ENCODE data around the gene GBF1. TPM values are rescaled to one million over a fixed set of nuclear protein-coding genes. Genes with fewer than 3 reads are reported as not detected.

GBF1 gene
- total RNA-seq, 2 donors from 2014 or later = 63.2 to 65.3 TPM

- Mint-ChIP-seq H3K27ac (peak overlapping the region; percentile 12 to 32), H3K27me3 (peaks cover 38 to 41% of the 10 kb centered on the region in 2 donors), H3K9me3 (no peaks in the 10 kb centered on the region), H3K36me3 (peaks cover 5% of the 10 kb centered on the region), H3K4me1 (ENCODE audit: low read depth in 2 of 2) (peaks cover 22 to 32% of the 10 kb centered on the region in 2 donors), H3K4me3 (peak overlapping the region; percentile 48)
- DNase-seq (ENCODE audit: low spot score) = no peak
- no peak for ATAC-seq
Measured at GRCh38 chr10:102411341-102412255, 166.3 kb downstream of the GBF1 start.

GRCh38 chr10:102412293-102412692 lies 167.0 kb downstream of the GBF1 start:
- ATAC-seq (no peak), DNase-seq (ENCODE audit: low spot score) (no peak)
- no peak overlapping the region for H3K27ac Mint-ChIP-seq
- no peaks in the 10 kb centered on the region for H3K9me3 Mint-ChIP-seq
- peaks cover 42 to 44% of the 10 kb centered on the region in 2 donors for H3K27me3 Mint-ChIP-seq
- H3K4me3 Mint-ChIP-seq = no peak overlapping the region
- H3K36me3 Mint-ChIP-seq = peaks cover 5% of the 10 kb centered on the region
- H3K4me1 Mint-ChIP-seq (ENCODE audit: low read depth in 2 of 2) = peaks cover 22 to 28% of the 10 kb centered on the region in 2 donors

- Mint-ChIP-seq H3K27ac (no peak overlapping the region), H3K4me1 (ENCODE audit: low read depth in 2 of 2) (peaks cover 20 to 23% of the 10 kb centered on the region in 2 donors), H3K36me3 (peaks cover 5% of the 10 kb centered on the region), H3K4me3 (no peak overlapping the region), H3K27me3 (peaks cover 46 to 51% of the 10 kb centered on the region in 2 donors), H3K9me3 (no peaks in the 10 kb centered on the region)
- DNase-seq (ENCODE audit: low spot score) = no peak
- ATAC-seq = peak in 1 of 2 donors; percentile 29
Measured at GRCh38 chr10:102413053-102413705, 167.8 kb downstream of the GBF1 start.

GRCh38 chr10:102413806-102414561 lies 168.7 kb downstream of the GBF1 start:
- no peak for ATAC-seq
- peaks cover 43 to 49% of the 10 kb centered on the region in 2 donors for H3K27me3 Mint-ChIP-seq
- peaks cover 5% of the 10 kb centered on the region for H3K36me3 Mint-ChIP-seq
- peaks cover 17 to 21% of the 10 kb centered on the region in 2 donors for H3K4me1 Mint-ChIP-seq (ENCODE audit: low read depth in 2 of 2)
- no peak overlapping the region for H3K4me3 Mint-ChIP-seq
- no peak for DNase-seq (ENCODE audit: low spot score)
- H3K9me3 Mint-ChIP-seq = no peaks in the 10 kb centered on the region
- no peak overlapping the region for H3K27ac Mint-ChIP-seq

GRCh38 chr10:102414749-102415148 lies 169.4 kb downstream of the GBF1 start:
- DNase-seq (ENCODE audit: low spot score) (no peak), ATAC-seq (no peak)
- Mint-ChIP-seq H3K36me3 (peaks cover 1% of the 10 kb centered on the region), H3K27me3 (peaks cover 40 to 43% of the 10 kb centered on the region in 2 donors), H3K9me3 (no peaks in the 10 kb centered on the region), H3K4me1 (ENCODE audit: low read depth in 2 of 2) (peaks cover 12 to 25% of the 10 kb centered on the region in 2 donors), H3K27ac (no peak overlapping the region), H3K4me3 (no peak overlapping the region)

GRCh38 chr10:102416283-102416682 lies 171.0 kb downstream of the GBF1 start:
- no peak overlapping the region for H3K4me3 Mint-ChIP-seq
- DNase-seq (ENCODE audit: low spot score) = no peak
- no peaks in the 10 kb centered on the region for H3K36me3 Mint-ChIP-seq
- H3K27me3 Mint-ChIP-seq = peaks cover 32 to 33% of the 10 kb centered on the region in 2 donors
- no peak overlapping the region for H3K27ac Mint-ChIP-seq
- H3K4me1 Mint-ChIP-seq (ENCODE audit: low read depth in 2 of 2) = peaks cover 10 to 26% of the 10 kb centered on the region in 2 donors
- no peaks in the 10 kb centered on the region for H3K9me3 Mint-ChIP-seq
- no peak for ATAC-seq

GRCh38 chr10:102416695-102417094 lies 171.4 kb downstream of the GBF1 start:
- peaks cover 7 to 24% of the 10 kb centered on the region in 2 donors for H3K4me1 Mint-ChIP-seq (ENCODE audit: low read depth in 2 of 2)
- H3K9me3 Mint-ChIP-seq = no peaks in the 10 kb centered on the region
- peaks cover 28 to 29% of the 10 kb centered on the region in 2 donors for H3K27me3 Mint-ChIP-seq
- H3K36me3 Mint-ChIP-seq = no peaks in the 10 kb centered on the region
- ATAC-seq = no peak
- no peak overlapping the region for H3K4me3 Mint-ChIP-seq
- no peak overlapping the region for H3K27ac Mint-ChIP-seq
- DNase-seq (ENCODE audit: low spot score) = no peak

- no peaks in the 10 kb centered on the region for H3K9me3 Mint-ChIP-seq
- H3K27ac Mint-ChIP-seq = peak within 1 kb of the TSS in 1 of 2 donors; percentile 91
- peak within 1 kb of the TSS; percentile 98 for H3K4me3 Mint-ChIP-seq
- H3K4me1 Mint-ChIP-seq (ENCODE audit: low read depth in 2 of 2) = peaks cover 12 to 24% of the 10 kb centered on the region in 2 donors
- DNase-seq (ENCODE audit: low spot score) (no peak), ATAC-seq (no peak)
- H3K36me3 Mint-ChIP-seq = no peaks in the 10 kb centered on the region
- H3K27me3 Mint-ChIP-seq = peaks cover 22 to 24% of the 10 kb centered on the region in 2 donors
Measured at GRCh38 chr10:102418622-102419268, 173.4 kb downstream of the GBF1 start, which contains the start of gene PSD. TSS of gene PSD (minus strand) at chr10:102418785. CDS start at chr10:102417038, 1,747 bp downstream.

- H3K27ac Mint-ChIP-seq = peak overlapping the region; percentile 91 to 99
- ATAC-seq = peak in 1 of 2 donors; percentile 26
Measured at GRCh38 chr10:102419269-102420180, 174.2 kb downstream of the GBF1 start.

GRCh38 chr10:102420181-102420713 lies 174.9 kb downstream of the GBF1 start:
- Mint-ChIP-seq H3K4me1 (ENCODE audit: low read depth in 2 of 2) (peaks cover 12 to 24% of the 10 kb centered on the region in 2 donors), H3K27me3 (peaks cover 15 to 24% of the 10 kb centered on the region in 2 donors), H3K9me3 (no peaks in the 10 kb centered on the region), H3K4me3 (peak overlapping the region; percentile 98), H3K36me3 (no peaks in the 10 kb centered on the region), H3K27ac (peak overlapping the region; percentile 91 to 99)
- DNase-seq (ENCODE audit: low spot score) = no peak
- no peak for ATAC-seq

More at GRCh38 chr10:102419269-102420180, 174.2 kb downstream of the GBF1 start:
- H3K36me3 Mint-ChIP-seq = no peaks in the 10 kb centered on the region
- peaks cover 17 to 24% of the 10 kb centered on the region in 2 donors for H3K27me3 Mint-ChIP-seq
- H3K9me3 Mint-ChIP-seq = no peaks in the 10 kb centered on the region
- no peak for DNase-seq (ENCODE audit: low spot score)
- H3K4me3 Mint-ChIP-seq = peak overlapping the region; percentile 98
- H3K4me1 Mint-ChIP-seq (ENCODE audit: low read depth in 2 of 2) = peaks cover 12 to 24% of the 10 kb centered on the region in 2 donors

- Mint-ChIP-seq H3K4me1 (ENCODE audit: low read depth in 2 of 2) (peaks cover 15 to 26% of the 10 kb centered on the region in 2 donors), H3K27ac (peak within 1 kb of the TSS; percentile 91 to 99), H3K27me3 (peaks cover 12 to 20% of the 10 kb centered on the region in 2 donors), H3K9me3 (no peaks in the 10 kb centered on the region), H3K36me3 (no peaks in the 10 kb centered on the region), H3K4me3 (peak within 1 kb of the TSS; percentile 98)
- DNase-seq (ENCODE audit: low spot score) = peak; percentile 98
- peak; percentile 91 to 92 for ATAC-seq
Measured at GRCh38 chr10:102420714-102421506, 175.6 kb downstream of the GBF1 start, which contains the start of gene FBXL15. TSS of gene FBXL15 (plus strand) at chr10:102420836. CDS start at chr10:102421130, 294 bp downstream.
